Keratinocyte (primary cell): ENCODE measurements around the gene BLOC1S6. TPM values are rescaled to one million over a fixed set of nuclear protein-coding genes. Genes with fewer than 3 reads are reported as not detected.

ENCODE experiments used
- DNase-seq: peaks from one replicate; pipeline ENCODE4 v3.0.0-alpha.2; 2011; ENCODE audit warnings: low read depth, missing footprints, low spot score
- FAIRE-seq: peaks from 2 replicates; lab custom pipeline; 2011; peaks lifted over from hg19 to GRCh38; lab: Jason Lieb, UNC
- H2AFZ ChIP-seq: 2 replicates; pipeline ENCODE4 v1.6.0; 2012; ENCODE audit warnings: low read length, control low read depth, inconsistent platforms; ENCODE audit not compliant: control insufficient read depth
- H3K27ac ChIP-seq: 2 replicates; pipeline ENCODE4 v1.5.1; 2011; ENCODE audit warnings: low read length; ENCODE audit not compliant: control insufficient read depth, insufficient read depth
- H3K27me3 ChIP-seq: 3 replicates; pipeline ENCODE4 v1.6.0; 2011; ENCODE audit warnings: low read length; ENCODE audit not compliant: control insufficient read depth, insufficient read depth; ENCODE audit errors: extremely low read depth
- H3K36me3 ChIP-seq, 2 experiments: 2 replicates in 1 of 2; 3 replicates in 1 of 2; pipeline ENCODE4 v1.5.1; 2011; ENCODE audit warnings: low read length in 2 of 2, mild to moderate bottlenecking in 1 of 2; ENCODE audit not compliant: control insufficient read depth in 2 of 2, insufficient read depth in 2 of 2; ENCODE audit errors: extremely low read depth in 1 of 2
- H3K4me1 ChIP-seq: 3 replicates; pipeline ENCODE4 v1.5.1; 2011; ENCODE audit warnings: low read length; ENCODE audit not compliant: control insufficient read depth, insufficient read depth; ENCODE audit errors: extremely low read depth
- H3K4me2 ChIP-seq: 3 replicates; pipeline ENCODE4 v1.6.0; 2011; ENCODE audit warnings: low read depth, low read length; ENCODE audit not compliant: control insufficient read depth, insufficient read depth; ENCODE audit errors: extremely low read depth
- H3K4me3 ChIP-seq, 3 experiments: fragments of 200-600 bp in 1 of 3; sonication (generic) in 1 of 3; 2 replicates in 2 of 3; 3 replicates in 1 of 3; pipeline ENCODE4 v1.5.1; 2011 to 2016; ENCODE audit warnings: low read length in 3 of 3, mild to moderate bottlenecking in 3 of 3, control low read depth in 2 of 3, inconsistent platforms in 1 of 3, low read depth in 1 of 3, mixed read lengths in 1 of 3, mixed run types in 1 of 3, moderate library complexity in 1 of 3; ENCODE audit not compliant: control insufficient read depth in 2 of 3, insufficient read depth in 2 of 3; ENCODE audit errors: extremely low read depth in 1 of 3
- H3K79me2 ChIP-seq: 2 replicates; pipeline ENCODE4 v1.6.0; 2012; ENCODE audit warnings: low read length; ENCODE audit not compliant: control insufficient read depth, insufficient read depth
- H3K9ac ChIP-seq: 3 replicates; pipeline ENCODE4 v1.6.0; 2011; ENCODE audit warnings: low read length; ENCODE audit not compliant: control insufficient read depth, insufficient read depth; ENCODE audit errors: extremely low read depth
- H3K9me1 ChIP-seq: 3 replicates; pipeline ENCODE4 v1.6.0; 2011; ENCODE audit warnings: low read length; ENCODE audit not compliant: control insufficient read depth, insufficient read depth; ENCODE audit errors: extremely low read depth
- H3K9me3 ChIP-seq: 2 replicates; pipeline ENCODE4 v1.5.1; 2012; ENCODE audit warnings: low read depth, low read length; ENCODE audit not compliant: control insufficient read depth
- H4K20me1 ChIP-seq: 3 replicates; pipeline ENCODE4 v1.6.0; 2011; ENCODE audit warnings: low read length; ENCODE audit not compliant: control insufficient read depth, insufficient read depth; ENCODE audit errors: extremely low read depth
- EZH2 ChIP-seq: IDR thresholded peaks from one replicate; pipeline ENCODE4 v1.6.1; 2012; ENCODE audit warnings: inconsistent platforms, mild to moderate bottlenecking, low read length, moderate library complexity
- dilution Hi-C: fragments of 300-500 bp; cut with MboI; formaldehyde crosslinking; loops from one replicate; pipeline ENCODE4 v1.7.0; 2020; ENCODE audit warnings: low sequenced_read_pairs; ENCODE audit not compliant: extremely low pct_ligation_motif_present
- polyA plus RNA-seq, 5 experiments: library from polyadenylated mRNA; depleted of rRNA in 3 of 5; stranded (reverse) in 3 of 5; stranded (forward) in 1 of 5; unstranded in 1 of 5; fragments of >200 nt; gene quantifications; 1 replicate in 1 of 5; 2 replicates in 3 of 5; 3 replicates in 1 of 5; pipeline versions ENCODE4 v1.2.1 to v1.2.3, GENCODE V29; 2011 to 2012; ENCODE audit warnings: missing spikeins in 2 of 5, low read depth in 1 of 5, low replicate concordance in 1 of 5
- TF ChIP-seq, protein P1 (sequence below), 3 experiments: IDR thresholded peaks in 1 of 3; conservative IDR thresholded peaks in 1 of 3; optimal IDR thresholded peaks in 1 of 3; 2 replicates in 2 of 3; 3 replicates in 1 of 3; pipeline versions ENCODE3 to v1.5.1; 2011; ENCODE audit warnings: low read length in 3 of 3, mild to moderate bottlenecking in 3 of 3, moderate library complexity in 2 of 3, control low read depth in 1 of 3, inconsistent platforms in 1 of 3; ENCODE audit not compliant: insufficient read depth in 2 of 3; ENCODE audit errors: extremely low read depth in 1 of 3

Gene BLOC1S6
- polyA plus RNA-seq, 1 donor (not counting 4 experiments of a cell fraction or from before 2014, with no cell fraction given): 15.5 TPM

DNA sequence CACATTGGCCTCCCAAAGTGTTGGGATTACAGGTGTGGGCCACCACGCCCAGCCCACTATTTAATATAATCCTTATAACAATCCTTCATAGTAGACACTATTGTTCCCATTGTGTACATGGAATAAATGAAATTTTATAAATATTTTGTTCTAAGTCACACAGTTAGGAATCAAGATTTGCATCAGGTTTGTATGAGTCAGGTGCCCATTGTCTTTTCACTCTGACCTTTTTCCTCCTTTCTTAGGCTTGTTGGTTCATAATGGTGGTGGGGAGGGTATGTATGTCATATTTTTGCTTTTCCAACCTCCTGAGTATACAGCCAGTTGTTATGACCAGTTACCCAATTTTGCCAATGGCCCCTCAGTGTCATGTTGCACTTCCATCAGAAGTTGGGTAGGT lies 46.6 kb upstream of the BLOC1S6 start:
- no peak overlapping the region for H3K9ac ChIP-seq
- DNase-seq (no peak), FAIRE-seq (no peak)
- no peaks in the 10 kb centered on the region for H4K20me1 ChIP-seq
- no peaks in the 10 kb centered on the region for H3K36me3 ChIP-seq
- H3K27me3 ChIP-seq: no peaks in the 10 kb centered on the region
- no peak overlapping the region for H2AFZ ChIP-seq
- no peaks in the 10 kb centered on the region for H3K9me3 ChIP-seq
- dilution Hi-C loops: no loop called here
- no peak overlapping the region for H3K27ac ChIP-seq
- no peaks in the 10 kb centered on the region for H3K79me2 ChIP-seq
- no peak overlapping the region for H3K4me3 ChIP-seq
- no peak for TF ChIP-seq EZH2
- TF ChIP-seq, protein P1, sequence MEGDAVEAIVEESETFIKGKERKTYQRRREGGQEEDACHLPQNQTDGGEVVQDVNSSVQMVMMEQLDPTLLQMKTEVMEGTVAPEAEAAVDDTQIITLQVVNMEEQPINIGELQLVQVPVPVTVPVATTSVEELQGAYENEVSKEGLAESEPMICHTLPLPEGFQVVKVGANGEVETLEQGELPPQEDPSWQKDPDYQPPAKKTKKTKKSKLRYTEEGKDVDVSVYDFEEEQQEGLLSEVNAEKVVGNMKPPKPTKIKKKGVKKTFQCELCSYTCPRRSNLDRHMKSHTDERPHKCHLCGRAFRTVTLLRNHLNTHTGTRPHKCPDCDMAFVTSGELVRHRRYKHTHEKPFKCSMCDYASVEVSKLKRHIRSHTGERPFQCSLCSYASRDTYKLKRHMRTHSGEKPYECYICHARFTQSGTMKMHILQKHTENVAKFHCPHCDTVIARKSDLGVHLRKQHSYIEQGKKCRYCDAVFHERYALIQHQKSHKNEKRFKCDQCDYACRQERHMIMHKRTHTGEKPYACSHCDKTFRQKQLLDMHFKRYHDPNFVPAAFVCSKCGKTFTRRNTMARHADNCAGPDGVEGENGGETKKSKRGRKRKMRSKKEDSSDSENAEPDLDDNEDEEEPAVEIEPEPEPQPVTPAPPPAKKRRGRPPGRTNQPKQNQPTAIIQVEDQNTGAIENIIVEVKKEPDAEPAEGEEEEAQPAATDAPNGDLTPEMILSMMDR (optimal IDR thresholded peaks at IDR 0.05 in 1 of 3, IDR thresholded peaks at IDR 0.05 in 1 of 3, conservative IDR thresholded peaks at IDR 0.05 in 1 of 3; ENCODE audit: extremely low read depth in 1 of 3, insufficient read depth in 2 of 3, low read length in 3 of 3): no peak
- H3K4me2 ChIP-seq: no peak overlapping the region
- H3K4me1 ChIP-seq: no peaks in the 10 kb centered on the region
- H3K9me1 ChIP-seq: no peaks in the 10 kb centered on the region

- TF ChIP-seq, protein P1 (optimal IDR thresholded peaks at IDR 0.05 in 1 of 3, IDR thresholded peaks at IDR 0.05 in 1 of 3, conservative IDR thresholded peaks at IDR 0.05 in 1 of 3; ENCODE audit: extremely low read depth in 1 of 3, insufficient read depth in 2 of 3, low read length in 3 of 3): no peak
- no peak for TF ChIP-seq EZH2
- dilution Hi-C loops: no loop called here
- no peaks in the 10 kb centered on the region for H3K4me1 ChIP-seq
Measured at GRCh38 chr15:45543051-45543450, 44.1 kb upstream of the BLOC1S6 start.

More at GRCh38 chr15:45543051-45543450, 44.1 kb upstream of the BLOC1S6 start:
- no peak overlapping the region for H3K4me3 ChIP-seq
- no peak overlapping the region for H3K27ac ChIP-seq
- no peaks in the 10 kb centered on the region for H3K36me3 ChIP-seq
- H3K9me3 ChIP-seq: no peaks in the 10 kb centered on the region
- H3K4me2 ChIP-seq: no peak overlapping the region
- DNase-seq (no peak), FAIRE-seq (no peak)
- H3K27me3 ChIP-seq: no peaks in the 10 kb centered on the region
- H3K9me1 ChIP-seq: no peaks in the 10 kb centered on the region
- no peak overlapping the region for H2AFZ ChIP-seq
- no peaks in the 10 kb centered on the region for H4K20me1 ChIP-seq
- H3K79me2 ChIP-seq: no peaks in the 10 kb centered on the region
- no peak overlapping the region for H3K9ac ChIP-seq
